LNCaP clone FGC (cell line): ENCODE results near the gene RUNX2.

Source experiments
- DNase-seq: peaks from one replicate; pipeline ENCODE4 v3.0.0-alpha.2; 2011; ENCODE audit warnings: low read depth
- H3K4me3 ChIP-seq: 2 replicates; pipeline ENCODE4 v1.5.1; 2011; ENCODE audit warnings: mild to moderate bottlenecking, low read depth, low read length, control low read depth
- CTCF ChIP-seq: IDR thresholded peaks from 2 replicates; pipeline ENCODE4 v1.5.1; 2012; ENCODE audit warnings: mild to moderate bottlenecking; ENCODE audit not compliant: control insufficient read depth, insufficient read depth; ENCODE audit errors: extremely low read depth

The RUNX2 gene

GRCh38 chr6:45454008-45454911, 126.1 kb downstream of the RUNX2 start:
- no peak for DNase-seq
- H3K4me3 ChIP-seq = no peak overlapping the region
- TF ChIP-seq CTCF = no peak

- TF ChIP-seq CTCF = no peak
- H3K4me3 ChIP-seq = no peak overlapping the region
- no peak for DNase-seq
Measured at GRCh38 chr6:45455408-45455807, 127.3 kb downstream of the RUNX2 start.

- no peak overlapping the region for H3K4me3 ChIP-seq
- no peak for TF ChIP-seq CTCF
- no peak for DNase-seq
Measured at GRCh38 chr6:45457141-45457540, 129.0 kb downstream of the RUNX2 start.

GRCh38 chr6:45458672-45459071, 130.5 kb downstream of the RUNX2 start:
- TF ChIP-seq CTCF = no peak
- no peak for DNase-seq
- H3K4me3 ChIP-seq = no peak overlapping the region

GRCh38 chr6:45460166-45460565, 132.0 kb downstream of the RUNX2 start:
- H3K4me3 ChIP-seq = no peak overlapping the region
- no peak for TF ChIP-seq CTCF
- DNase-seq = no peak

- no peak overlapping the region for H3K4me3 ChIP-seq
- TF ChIP-seq CTCF = no peak
- DNase-seq = no peak
Measured at GRCh38 chr6:45461486-45461885, 133.4 kb downstream of the RUNX2 start.
